Neural crest cell (in vitro differentiated cells): Measurements from ENCODE around the gene SEC63. TPM values are rescaled to one million over a fixed set of nuclear protein-coding genes. Genes with fewer than 3 reads are reported as not detected.
A peak's percentile ranks its signal among the peaks of the same experiment; 100 is the strongest.
"Not testable (repeated sequence)": the region's sequence is repeated elsewhere in the genome, so short reads cannot be mapped to it uniquely, and the experiment has no call there.

Experiments used
- DNase-seq: peaks from one replicate; pipeline ENCODE4 v3.0.0; 2021; ENCODE audit warnings: low read depth, mixed read lengths, low spot score
- H3K27ac Mint-ChIP-seq: one replicate; pipeline ENCODE4 v1.8.0; 2021; ENCODE audit warnings: mild to moderate bottlenecking, mixed read lengths; ENCODE audit not compliant: unreplicated experiment
- H3K27me3 Mint-ChIP-seq: 2 replicates; pipeline ENCODE4 v1.8.0; 2021; ENCODE audit warnings: low read depth, mild to moderate bottlenecking, mixed read lengths
- H3K36me3 Mint-ChIP-seq: 2 replicates; pipeline ENCODE4 v1.8.0; 2021; ENCODE audit warnings: low read depth, mild to moderate bottlenecking, mixed read lengths
- H3K4me1 Mint-ChIP-seq: 2 replicates; pipeline ENCODE4 v1.8.0; 2021; ENCODE audit warnings: mixed read lengths
- H3K4me3 Mint-ChIP-seq: one replicate; pipeline ENCODE4 v1.8.0; 2021; ENCODE audit warnings: mild to moderate bottlenecking, mixed read lengths
- H3K9me3 Mint-ChIP-seq: 2 replicates; pipeline ENCODE4 v1.8.0; 2021; ENCODE audit warnings: mixed read lengths
- CTCF ChIP-seq: fragments of 200-600 bp; sonication (generic); conservative IDR thresholded peaks from 2 replicates; pipeline ENCODE4 v1.5.0; 2021; ENCODE audit warnings: antibody characterized with exemption, mild to moderate bottlenecking
- total RNA-seq: library from RNA; stranded (reverse); gene quantifications from 2 replicates; pipeline ENCODE4 v1.2.1, GENCODE V29; 2021

Gene SEC63
- total RNA-seq, 1 donor from 2014 or later, result 109 TPM

GRCh38 chr6:107999341-107999740 lies 41.3 kb upstream of the SEC63 start:
- H3K36me3 Mint-ChIP-seq, result no peaks in the 10 kb centered on the region
- no peak overlapping the region for H3K4me3 Mint-ChIP-seq
- DNase-seq, result no peak
- H3K27ac Mint-ChIP-seq, result peak overlapping the region; percentile 2
- no peaks in the 10 kb centered on the region for H3K9me3 Mint-ChIP-seq
- H3K27me3 Mint-ChIP-seq, result no peaks in the 10 kb centered on the region
- peaks cover 32% of the 10 kb centered on the region for H3K4me1 Mint-ChIP-seq
- no peak for TF ChIP-seq CTCF

GRCh38 chr6:107991772-107992550 lies 34.0 kb upstream of the SEC63 start:
- Mint-ChIP-seq H3K4me3 (no peak overlapping the region), H3K4me1 (peaks cover 19% of the 10 kb centered on the region), H3K27me3 (no peaks in the 10 kb centered on the region), H3K36me3 (no peaks in the 10 kb centered on the region), H3K9me3 (no peaks in the 10 kb centered on the region), H3K27ac (peak overlapping the region; percentile 64)
- no peak for TF ChIP-seq CTCF
- DNase-seq, result no peak

GRCh38 chr6:107991061-107991460 lies 33.1 kb upstream of the SEC63 start:
- H3K4me3 Mint-ChIP-seq, result no peak overlapping the region

GRCh38 chr6:107990587-107990986 lies 32.6 kb upstream of the SEC63 start:
- H3K4me3 Mint-ChIP-seq, DNase-seq, H3K36me3 Mint-ChIP-seq, H3K27me3 Mint-ChIP-seq, H3K9me3 Mint-ChIP-seq: not testable (repeated sequence)
- H3K27ac Mint-ChIP-seq, result peak overlapping the region; percentile 9
- H3K4me1 Mint-ChIP-seq, result peaks cover 19% of the 10 kb centered on the region

More at GRCh38 chr6:107991061-107991460, 33.1 kb upstream of the SEC63 start:
- no peaks in the 10 kb centered on the region for H3K27me3 Mint-ChIP-seq
- DNase-seq, result no peak
- H3K9me3 Mint-ChIP-seq, result no peaks in the 10 kb centered on the region
- peaks cover 19% of the 10 kb centered on the region for H3K4me1 Mint-ChIP-seq
- H3K36me3 Mint-ChIP-seq, result no peaks in the 10 kb centered on the region
- peak overlapping the region; percentile 64 for H3K27ac Mint-ChIP-seq
- TF ChIP-seq CTCF, result no peak

GRCh38 chr6:107989166-107990094 lies 31.4 kb upstream of the SEC63 start:
- Mint-ChIP-seq H3K9me3 (no peaks in the 10 kb centered on the region), H3K4me3 (no peak overlapping the region), H3K4me1 (peaks cover 19% of the 10 kb centered on the region), H3K36me3 (no peaks in the 10 kb centered on the region), H3K27ac (no peak overlapping the region), H3K27me3 (no peaks in the 10 kb centered on the region)
- no peak for TF ChIP-seq CTCF
- no peak for DNase-seq
